ENCODE data around the gene LEO1.

DNA sequence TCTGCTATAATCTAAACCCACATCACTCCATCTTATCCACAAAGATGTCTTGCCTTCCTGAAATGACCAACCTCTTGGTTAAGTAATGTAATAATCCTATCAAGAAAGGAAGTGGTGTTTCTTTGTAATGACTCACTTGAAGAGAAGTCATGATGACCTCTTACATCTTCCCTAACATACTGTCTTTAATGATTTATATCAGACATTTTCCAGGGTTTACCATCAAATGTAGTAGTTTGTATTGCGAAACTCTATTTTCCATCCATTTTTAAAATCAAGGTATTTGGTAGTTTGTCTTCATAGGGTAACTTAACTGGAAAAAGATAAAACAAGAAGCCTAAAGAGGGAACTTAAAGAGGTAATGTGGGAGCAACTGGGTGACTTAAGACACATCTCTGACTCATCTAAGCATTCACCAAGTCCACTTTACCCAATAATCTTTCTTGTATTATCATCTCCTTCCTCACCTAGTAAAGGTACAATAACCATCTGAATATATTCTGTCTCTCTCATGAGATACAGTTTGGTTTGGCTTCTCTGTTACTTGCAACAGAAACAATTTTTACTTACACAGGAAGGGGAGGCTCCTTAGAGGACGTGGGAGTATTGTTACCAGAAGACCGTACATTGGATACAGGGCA, 41.7 kb upstream of the LEO1 start:
- TF ChIP-seq, protein P1, sequence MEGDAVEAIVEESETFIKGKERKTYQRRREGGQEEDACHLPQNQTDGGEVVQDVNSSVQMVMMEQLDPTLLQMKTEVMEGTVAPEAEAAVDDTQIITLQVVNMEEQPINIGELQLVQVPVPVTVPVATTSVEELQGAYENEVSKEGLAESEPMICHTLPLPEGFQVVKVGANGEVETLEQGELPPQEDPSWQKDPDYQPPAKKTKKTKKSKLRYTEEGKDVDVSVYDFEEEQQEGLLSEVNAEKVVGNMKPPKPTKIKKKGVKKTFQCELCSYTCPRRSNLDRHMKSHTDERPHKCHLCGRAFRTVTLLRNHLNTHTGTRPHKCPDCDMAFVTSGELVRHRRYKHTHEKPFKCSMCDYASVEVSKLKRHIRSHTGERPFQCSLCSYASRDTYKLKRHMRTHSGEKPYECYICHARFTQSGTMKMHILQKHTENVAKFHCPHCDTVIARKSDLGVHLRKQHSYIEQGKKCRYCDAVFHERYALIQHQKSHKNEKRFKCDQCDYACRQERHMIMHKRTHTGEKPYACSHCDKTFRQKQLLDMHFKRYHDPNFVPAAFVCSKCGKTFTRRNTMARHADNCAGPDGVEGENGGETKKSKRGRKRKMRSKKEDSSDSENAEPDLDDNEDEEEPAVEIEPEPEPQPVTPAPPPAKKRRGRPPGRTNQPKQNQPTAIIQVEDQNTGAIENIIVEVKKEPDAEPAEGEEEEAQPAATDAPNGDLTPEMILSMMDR (IDR thresholded peaks at IDR 0.05; ENCODE audit: borderline replicate concordance, extremely low read depth, low read length, poor library complexity, severe bottlenecking): no peak
- TF ChIP-seq EZH2 (IDR thresholded peaks at IDR 0.05; ENCODE audit: borderline replicate concordance, low read depth, low read length, severe bottlenecking): no peak
